NCI-H345 (cell line): ENCODE measurements around the gene HILPDA.
"Not testable (repeated sequence)": the region's sequence is repeated elsewhere in the genome, so short reads cannot be mapped to it uniquely, and the experiment has no call there.

Source experiments
- DNase-seq: peaks from one replicate; lab custom pipeline; 2025; lab: John Stamatoyannopoulos, UW

HILPDA gene

DNA sequence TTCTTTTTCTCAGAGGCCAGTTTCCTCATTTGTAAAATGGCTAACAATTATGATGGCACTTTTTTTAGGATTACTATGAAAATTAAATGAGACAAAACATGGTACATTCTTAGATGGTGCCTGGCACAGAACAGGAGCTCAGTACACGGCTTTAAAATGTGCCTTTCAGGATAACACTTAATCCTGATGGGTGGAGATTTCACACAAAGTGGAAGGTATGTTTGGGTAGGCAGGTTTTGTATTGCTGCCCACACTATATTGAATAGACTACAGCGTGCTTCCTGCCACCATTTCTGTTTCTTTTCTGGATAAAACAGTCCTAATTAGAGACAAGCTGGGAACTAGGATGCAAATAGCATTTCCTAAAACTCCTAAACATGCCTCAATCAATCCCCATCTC lies 23.9 kb upstream of the HILPDA start:
- no peak for DNase-seq

DNA sequence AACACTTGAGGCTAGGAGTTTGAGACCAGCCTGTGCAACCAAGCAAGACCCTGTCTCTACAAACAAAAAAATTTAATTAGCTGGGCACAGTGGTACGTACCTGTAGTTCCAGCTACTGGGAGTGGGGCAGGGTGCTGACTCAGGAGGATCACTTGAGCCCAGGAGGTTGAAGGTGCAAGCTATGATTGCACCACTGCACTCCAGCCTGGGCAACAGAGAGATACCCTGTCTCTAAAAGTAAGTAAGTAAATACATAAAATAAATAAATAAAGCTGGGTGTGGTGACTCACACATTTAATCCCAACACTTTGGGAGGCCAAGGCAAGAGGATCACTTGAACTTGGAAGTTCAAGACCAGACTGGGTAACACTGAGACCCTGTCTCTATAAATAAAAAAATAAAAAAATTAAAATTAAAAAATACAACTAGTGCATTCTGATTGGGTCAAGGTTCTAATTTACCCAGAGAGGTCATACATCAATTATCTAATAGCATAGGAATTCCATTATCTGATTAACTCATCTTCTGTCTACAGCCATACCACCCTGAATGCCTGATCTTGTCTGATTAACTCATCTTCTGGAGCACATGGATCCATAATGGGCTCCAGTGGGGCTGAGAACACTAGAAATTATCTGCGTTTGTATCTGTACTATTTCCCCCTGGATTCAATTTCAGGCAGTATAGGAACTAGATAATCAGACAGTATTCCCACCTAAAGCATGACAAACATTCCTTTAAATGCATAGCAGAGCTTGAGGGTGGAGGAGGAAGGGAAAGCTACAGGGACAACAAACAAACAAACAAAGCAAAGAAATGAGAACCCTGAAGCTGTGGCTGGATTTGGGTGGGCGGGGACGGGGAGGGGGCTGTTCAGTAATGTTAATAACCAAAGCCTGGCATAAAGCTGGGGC lies 21.0 kb upstream of the HILPDA start:
- no peak for DNase-seq

DNA sequence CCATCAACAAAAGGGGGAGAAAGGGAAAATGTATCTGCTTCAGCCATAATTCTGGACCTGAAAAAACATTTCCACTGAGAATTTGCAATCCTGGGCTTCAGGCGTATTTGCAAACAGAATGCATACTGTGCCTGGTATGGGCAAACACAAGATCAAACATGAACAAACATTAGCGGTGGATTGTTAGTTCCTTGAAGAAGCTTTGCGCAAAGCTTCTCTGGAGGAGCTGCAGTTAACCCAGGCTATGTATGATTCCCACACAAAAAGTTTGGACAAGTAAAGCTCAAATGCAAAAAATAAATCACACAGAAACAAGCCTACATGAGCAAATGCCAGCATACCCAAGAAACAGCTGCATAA lies 20.4 kb upstream of the HILPDA start:
- DNase-seq, result no peak

DNA sequence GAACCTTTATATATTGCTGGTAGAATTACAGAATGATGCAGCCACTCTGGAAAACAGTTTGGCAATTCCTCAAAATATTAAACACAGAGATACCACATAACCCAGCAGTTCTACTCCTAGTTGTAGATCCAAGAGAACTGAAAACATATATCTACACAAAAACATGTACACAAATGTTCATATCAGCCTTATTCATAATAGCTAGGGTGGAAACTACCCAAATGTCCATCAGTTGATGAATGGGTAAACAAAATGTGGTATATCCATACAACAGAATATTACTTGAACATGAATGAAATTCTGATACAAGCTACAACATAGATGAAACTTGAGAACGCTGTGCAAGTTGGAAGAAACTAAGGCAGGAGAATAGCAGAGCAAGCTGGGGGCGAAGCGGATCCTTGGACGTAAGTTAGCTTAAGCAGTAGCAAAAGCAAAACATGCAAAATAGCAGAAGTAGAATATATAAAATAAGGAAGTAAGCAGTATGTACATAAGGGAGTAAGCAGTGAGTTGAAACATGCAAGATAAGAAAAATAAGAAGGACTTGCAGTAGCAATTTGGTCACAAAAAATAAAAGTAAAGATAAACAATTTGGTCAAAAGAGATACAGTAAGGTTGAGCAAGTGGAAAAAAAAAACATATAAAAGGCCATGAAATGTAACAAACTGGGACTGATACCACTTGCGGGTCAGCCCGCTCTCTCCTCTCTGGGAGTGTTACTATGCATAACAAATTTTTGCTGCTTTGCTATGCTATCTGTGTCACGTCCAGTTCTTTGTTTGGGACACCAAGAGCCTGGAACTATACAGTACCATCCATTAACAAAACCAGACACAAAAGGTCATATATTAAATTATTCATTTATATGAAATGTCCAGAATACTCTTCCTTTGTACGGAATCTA lies 18.0 kb upstream of the HILPDA start:
- no peak for DNase-seq

DNA sequence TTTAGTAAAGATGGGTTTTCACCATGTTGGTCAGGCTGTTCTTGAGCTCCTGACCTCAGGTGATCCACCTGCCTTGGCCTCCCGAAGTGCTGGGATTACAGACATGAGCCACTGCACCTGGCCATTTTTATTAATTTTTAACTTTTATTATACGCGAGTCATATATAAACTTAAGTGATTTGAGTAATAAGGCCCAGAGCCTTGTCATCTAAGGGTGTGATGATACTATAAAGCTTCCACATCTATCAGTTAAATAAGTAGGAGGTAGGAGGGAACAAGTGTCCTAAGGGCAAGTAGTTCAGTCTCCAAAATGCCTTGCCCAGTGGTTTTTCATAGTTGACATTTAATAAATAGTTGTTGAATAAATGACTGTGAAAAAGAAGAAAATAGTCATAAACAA lies 13.3 kb upstream of the HILPDA start:
- no peak for DNase-seq

DNA sequence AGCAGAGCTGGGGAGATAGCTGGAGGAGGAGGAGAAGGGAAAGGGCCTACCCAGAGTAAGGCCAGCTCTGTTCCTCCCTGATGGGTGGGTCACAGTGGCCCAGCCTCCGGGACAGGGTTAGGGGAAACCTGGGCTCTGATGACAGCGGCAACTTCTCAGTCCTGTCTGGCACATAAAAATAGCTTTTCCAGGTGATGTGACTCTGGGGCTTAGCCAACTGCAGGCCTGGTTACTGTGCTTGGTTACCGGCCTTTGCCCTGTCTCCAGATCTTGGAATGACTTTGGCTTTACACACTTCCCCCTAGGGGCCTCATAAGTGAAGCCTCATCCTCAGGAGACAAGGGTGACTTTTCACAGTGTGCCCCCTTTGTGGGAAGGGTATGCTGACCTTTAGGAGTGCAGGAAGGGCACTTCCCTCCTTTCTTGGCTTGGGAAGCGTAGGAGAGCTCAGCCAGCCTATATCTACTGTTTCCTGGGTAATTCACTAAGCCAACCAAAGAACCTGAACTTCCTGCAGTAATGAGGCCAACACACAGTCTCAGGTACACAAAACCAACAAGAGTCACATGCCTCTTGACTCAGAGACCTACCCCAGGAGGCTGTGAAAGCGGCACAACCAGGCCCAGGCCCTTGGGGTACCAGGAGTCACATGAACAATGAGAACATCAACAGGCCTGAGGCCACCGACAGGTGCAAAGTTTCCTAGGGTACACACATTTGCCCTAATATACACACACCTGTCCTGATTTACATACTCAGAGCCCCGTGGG lies 11.7 kb upstream of the HILPDA start:
- DNase-seq, result peak; percentile 86

DNA sequence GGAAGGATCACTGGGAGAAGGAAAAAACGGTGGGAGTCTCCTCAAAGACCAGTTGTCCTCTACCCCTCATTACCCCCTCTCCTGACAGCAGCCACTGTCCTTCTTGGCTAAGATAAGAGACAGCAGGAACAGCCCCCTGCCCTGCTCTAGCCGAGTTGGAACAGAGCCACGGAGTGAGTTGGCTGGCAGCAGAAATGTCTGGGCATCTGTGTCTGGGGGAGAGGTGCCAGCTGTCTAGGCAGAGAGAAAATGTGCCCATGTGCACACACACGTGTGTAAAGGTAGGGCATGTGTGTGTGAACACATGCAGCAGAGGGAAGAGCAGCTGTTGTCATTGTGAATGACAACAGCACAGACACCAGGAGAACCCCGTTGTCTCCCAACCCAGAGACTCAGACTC lies 9.4 kb upstream of the HILPDA start:
- DNase-seq, result peak; percentile 6

DNA sequence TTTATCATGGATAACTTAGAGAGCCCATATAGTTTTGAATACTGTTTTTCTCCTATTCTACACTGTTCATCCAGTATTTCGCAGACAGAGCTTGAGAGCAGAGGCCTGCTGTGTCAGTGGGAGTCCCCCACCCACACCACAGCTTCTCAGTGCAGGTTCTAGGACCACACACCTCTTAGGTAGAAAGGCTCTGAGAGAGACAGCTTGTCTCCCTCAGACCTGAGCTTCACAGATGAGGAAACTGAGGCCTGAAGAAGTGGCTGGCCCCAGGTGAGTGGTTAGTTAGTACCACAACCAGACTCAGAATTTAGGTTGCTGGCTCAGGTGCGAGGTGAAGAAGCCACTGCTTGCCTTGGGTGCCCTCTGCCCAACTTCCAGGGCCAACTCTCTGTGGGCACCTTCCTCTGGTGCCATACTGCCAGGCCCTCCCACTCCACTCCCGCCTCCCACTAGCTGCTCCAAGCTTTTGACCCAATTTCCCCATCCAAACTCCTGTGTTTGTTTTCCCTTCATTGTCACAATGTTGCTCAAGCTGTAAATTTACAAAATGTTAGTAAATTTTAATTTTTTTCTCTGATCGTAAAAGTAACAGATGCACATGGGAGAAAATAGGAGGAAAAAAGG lies 7.6 kb upstream of the HILPDA start:
- no peak for DNase-seq

DNA sequence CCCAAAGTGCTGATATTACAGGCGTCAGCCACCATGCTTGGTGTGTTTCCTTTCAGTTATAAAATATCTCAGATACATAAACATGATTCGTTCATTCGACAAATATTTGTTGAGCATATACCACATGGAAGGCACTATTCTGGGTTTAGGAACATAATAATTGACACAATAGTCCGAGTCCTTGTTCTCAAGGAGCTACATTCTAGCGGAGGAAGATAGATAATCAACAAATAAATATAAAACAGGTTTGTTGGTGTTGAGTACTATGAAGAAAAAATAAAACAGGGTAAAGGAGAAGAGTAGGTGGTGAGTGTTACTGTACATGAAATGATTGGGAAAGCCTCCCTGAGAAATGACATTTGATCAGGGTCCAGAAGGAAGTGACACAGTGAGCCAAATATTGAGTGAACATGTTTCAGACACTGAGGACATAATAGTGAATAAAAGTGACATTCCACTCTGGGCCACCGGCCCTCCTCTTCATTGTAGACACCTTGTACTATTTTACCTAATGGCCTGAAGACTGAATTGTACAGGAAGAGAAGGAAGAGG lies 6.9 kb upstream of the HILPDA start:
- DNase-seq, result no peak

DNA sequence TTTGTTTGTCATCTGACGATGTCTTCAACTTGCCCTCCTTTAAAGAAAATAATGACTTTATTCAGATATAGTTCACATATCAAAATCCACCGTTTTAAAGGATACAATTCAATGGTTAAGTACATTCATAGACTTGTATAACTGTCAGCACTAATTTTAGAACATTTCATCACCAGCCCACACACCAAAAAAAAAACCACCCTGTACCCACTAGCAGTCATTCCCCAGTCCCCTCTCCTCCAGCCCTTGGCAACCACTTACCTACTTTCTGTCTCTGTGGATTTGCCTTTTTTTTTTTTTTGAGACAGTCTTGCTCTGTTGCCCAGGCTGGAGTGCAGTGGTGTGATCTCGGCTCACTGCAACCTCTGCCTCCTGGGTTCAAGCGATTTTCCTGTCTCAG lies 5.3 kb upstream of the HILPDA start:
- no peak for DNase-seq

DNA sequence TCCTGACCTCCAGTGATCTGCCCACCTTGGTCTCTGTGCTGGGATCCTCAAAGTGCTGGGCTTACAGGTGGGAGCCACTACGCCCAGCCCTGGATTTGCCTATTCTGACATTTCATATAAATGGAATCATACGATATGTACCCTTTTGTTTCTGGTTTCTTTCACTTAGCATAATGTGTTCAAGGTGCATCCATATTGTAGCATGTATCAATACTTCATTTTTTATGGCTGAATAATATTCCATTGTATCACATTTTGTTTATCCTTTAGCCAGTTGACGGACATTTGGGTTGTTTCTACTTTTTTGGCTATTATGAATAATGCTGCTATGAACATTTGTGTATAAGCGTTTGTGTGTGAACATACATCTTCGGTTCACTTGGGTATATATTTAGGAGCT lies 4.8 kb upstream of the HILPDA start:
- DNase-seq, result no peak

DNA sequence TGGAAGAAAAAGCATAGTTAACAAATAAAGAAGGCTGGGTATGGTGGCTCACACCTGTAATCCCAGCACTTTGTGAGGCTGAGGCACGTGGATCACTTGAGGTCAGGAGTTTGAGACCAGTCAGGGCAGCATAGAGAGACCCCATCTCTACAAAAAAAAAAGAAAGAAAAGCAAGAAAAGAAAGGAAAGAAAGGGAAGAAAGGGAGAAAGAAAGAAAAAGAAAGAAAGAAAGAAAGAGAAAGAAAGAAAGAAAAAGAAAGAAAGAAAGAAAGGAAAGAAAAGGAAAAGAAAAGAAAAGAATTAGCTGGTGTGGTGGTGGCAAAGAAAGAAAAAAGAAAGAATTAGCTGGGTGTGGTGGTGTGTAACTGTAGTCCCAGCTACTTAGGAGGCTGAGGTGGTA lies 3.1 kb upstream of the HILPDA start:
- no peak for DNase-seq

DNA sequence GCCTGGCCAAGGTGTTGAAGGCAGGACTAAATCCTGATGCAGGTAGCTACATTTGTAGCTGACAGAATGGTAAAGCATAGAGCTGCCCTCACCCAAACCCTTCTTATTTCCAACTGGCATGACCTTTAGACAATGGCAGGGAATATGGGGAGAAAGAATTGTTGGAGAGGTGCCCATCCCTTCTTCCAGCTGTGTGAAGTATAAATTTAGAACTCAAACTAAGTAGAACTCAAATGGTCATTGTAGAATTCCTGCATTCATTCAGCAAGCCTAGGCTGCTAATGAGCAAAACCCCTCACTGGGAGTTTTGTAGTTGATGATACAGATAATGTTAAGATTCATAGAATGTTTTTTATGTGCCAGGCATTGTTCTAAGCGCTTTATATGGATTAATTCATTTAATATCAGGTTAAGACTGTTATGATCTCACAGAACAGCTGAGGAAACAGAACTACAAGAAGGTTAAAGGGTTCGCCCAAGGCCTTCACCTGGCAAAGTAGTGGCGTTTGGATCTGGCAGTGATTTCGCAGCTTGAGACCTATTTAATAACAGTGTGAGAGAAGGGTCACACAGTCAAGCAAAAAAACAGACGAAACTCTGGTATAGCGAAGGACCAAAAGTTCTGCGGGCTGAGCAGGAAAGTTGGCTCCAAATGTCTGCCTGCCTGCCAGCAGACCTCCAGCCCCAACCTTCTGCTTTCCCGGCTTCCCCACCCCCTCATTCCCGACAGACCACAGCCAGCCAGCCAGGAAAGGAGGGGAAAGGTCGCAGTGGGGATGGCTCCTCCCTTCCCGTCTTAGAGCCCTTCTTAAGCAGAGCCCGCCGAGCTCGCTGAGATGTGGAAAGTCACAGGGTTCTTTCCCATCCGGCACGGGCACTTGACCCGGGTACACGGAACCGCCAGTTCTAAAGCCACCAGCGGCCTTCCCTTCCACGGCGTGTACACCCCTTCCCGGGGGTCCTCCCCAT lies 1.6 kb upstream of the HILPDA start:
- DNase-seq, result no peak

DNA sequence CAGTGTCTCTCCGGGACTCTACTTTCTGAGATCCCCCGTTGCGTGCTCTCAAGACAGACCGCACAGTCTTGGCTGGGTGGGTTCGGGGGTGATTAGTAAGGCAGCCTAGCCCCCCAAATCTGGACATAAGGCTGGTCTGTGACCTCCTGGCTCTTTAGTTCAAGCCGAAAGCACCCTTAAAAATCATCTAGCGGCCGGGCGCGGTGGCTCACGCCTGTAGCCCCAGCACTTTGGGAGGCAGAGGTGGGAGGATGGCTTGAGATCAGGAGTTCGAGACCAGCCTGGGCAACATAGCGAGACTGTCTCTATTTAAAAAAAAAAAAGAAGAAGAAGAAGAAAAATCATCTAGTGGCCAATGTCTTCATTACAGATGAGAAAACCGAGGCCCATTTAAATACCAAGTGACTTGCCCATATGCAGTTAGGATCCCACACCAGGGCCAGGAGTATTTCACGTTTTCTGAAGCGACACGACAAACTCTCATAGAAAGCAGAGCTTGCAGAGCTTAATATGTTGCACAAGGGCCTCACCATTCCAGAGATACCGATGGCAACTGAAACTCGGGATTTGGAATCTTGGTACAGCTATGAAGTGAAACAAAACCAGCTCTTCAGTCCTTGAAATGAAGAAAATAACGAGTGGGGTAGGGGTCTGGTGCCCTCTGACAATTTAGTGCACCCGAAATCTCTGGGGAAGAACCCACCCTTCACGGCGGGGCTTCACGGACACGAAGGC lies 703 bp upstream of the HILPDA start:
- peak; percentile 9 for DNase-seq

DNA sequence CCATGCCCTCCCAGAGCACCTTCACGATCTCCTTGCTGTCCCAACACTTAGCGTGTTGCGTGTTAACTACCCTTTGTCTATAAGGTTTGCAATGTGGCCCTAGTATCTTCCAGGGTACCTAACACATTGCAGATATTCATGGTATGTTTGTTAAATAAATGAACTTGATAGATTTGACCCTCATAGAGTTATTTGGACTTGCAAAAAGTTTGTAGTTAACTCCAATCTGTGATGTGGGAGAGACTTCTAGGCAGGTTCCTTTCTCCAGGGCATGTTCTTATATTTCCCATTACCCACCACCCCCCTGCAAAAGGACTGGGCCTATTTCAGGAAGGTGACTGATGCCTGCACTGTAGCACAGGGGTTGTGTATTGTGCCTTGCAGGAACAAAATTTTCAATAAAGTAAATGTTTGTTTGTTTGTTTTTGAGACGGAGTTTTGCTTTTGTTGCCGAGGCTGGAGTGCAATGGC lies 612 bp downstream of the HILPDA start:
- DNase-seq, result no peak

DNA sequence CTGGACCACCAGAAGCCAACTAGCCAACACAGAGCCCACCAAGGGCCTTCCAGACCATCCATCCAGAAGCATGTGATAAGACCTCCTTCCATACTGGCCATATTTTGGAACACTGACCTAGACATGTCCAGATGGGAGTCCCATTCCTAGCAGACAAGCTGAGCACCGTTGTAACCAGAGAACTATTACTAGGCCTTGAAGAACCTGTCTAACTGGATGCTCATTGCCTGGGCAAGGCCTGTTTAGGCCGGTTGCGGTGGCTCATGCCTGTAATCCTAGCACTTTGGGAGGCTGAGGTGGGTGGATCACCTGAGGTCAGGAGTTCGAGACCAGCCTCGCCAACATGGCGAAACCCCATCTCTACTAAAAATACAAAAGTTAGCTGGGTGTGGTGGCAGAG lies 1.7 kb downstream of the HILPDA start:
- not testable (repeated sequence) for DNase-seq

DNA sequence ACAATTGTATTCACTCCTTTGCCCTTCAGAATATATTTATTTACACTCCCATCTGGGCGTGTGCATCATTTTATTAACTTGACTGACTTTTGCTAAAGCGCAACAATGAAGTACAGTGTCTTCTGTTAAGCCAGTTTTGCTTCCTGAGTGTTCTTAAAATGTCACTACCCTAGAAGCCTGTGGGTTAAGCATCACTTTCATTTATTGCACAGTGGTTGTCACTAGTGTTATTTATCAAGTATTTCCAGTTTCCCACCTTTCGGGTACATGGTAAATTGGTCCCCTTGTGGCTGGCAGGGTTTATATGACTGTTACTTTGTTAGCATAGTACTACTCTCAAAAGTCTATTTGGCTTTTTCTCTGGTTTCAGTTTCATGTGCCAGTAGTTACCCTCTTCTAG lies 3.3 kb downstream of the HILPDA start:
- no peak for DNase-seq

DNA sequence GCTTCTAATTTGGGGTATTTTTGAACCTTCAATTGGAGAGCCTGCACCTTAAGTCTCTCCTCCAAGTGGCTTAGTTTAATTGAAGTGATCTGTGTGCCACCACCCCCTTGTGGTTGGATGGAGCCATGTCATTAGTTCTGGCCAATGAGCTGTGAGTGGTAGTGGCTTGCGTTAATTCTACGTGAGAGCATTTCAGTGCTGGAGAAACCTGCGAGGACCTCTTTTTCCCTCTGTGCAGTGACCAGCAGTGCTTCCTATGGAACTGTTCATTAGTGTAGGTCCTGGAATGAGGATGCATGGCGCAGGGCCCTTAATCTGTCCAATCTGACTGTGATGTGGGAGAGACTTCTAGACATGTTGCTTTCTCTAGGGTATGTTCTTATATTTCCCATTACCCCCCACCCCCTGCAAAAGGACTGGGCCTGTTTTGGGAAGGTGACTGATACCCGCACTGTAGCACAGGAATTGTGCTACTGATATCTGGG lies 3.8 kb downstream of the HILPDA start:
- DNase-seq, result peak; percentile 55

DNA sequence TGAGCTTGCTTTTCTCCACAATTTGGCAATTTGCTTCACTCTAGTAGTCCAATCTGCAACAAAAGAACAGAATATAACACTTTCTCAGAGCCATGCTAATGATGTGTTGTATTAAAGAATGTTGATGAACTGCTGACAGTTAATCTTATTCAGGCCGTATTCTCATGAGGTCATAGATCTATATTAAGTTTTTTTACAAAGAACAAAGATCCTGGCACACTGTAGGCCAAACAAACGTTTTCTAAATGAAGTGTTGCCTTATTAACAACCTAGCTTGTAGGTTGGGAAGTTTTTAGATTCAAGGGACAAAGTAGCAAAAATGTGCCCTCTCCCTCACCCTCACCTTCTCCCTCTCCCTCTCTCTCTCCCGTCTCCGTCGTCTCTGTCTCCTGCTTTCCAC lies 6.8 kb downstream of the HILPDA start:
- no peak for DNase-seq
